C4-2B (cell line): ENCODE results near the gene PTGES.

Experiments
- CTCF ChIP-seq: fragments of 450-650 bp; conservative IDR thresholded peaks from 2 replicates; pipeline ENCODE4 v1.5.1; 2017; ENCODE audit warnings: mild to moderate bottlenecking
- ZFX ChIP-seq: fragments of 450-650 bp; IDR thresholded peaks from 2 replicates; pipeline ENCODE4 v1.6.1; 2017

GRCh38 chr9:129749575-129749974 is 3.3 kb downstream of the PTGES start:
- TF ChIP-seq CTCF = no peak
- no peak for TF ChIP-seq ZFX
